Tibial nerve (tissue), 3 donors: ENCODE measurements around the gene MRPS26.

Source experiments
- POLR2A ChIP-seq, 2 donors: fragments of 450-650 bp; IDR thresholded peaks; one replicate each; pipeline ENCODE4 v1.6.1; 2017; ENCODE audit warnings: antibody characterized with exemption in 2 of 2, mild to moderate bottlenecking in 2 of 2, moderate library complexity in 2 of 2
- TF ChIP-seq, protein P1 (sequence below), 5 experiments: fragments of 200-600 bp in 3 of 5; fragments of 450-650 bp in 2 of 5; sonication (generic) in 3 of 5; IDR thresholded peaks; one replicate each; pipeline ENCODE4 v1.5.1; 2016 to 2019; ENCODE audit warnings: antibody characterized with exemption in 5 of 5, mild to moderate bottlenecking in 3 of 5, moderate library complexity in 2 of 5

DNA sequence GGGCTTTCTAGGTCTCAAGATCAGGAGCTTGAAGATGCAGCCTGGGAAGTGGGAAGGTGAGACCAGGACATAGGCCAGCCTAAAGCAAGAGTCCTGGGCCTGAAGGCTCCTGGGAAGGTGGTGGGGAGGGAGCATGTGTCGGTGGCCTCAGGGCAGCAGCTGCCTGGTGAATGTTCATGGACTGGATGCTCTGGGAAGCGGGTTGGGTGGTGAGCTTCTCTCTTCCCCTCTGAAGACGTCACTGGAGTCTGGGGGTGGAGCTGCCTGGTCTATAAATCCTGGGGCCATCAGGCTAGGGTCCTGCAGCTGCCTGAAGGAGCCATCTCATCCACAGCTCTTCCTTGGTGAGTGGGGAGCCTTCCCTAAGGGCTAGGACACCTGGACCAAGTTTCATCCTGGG, 2.5 kb upstream of the MRPS26 start, which contains the start of gene GNRH2:
- TF ChIP-seq, protein P1, sequence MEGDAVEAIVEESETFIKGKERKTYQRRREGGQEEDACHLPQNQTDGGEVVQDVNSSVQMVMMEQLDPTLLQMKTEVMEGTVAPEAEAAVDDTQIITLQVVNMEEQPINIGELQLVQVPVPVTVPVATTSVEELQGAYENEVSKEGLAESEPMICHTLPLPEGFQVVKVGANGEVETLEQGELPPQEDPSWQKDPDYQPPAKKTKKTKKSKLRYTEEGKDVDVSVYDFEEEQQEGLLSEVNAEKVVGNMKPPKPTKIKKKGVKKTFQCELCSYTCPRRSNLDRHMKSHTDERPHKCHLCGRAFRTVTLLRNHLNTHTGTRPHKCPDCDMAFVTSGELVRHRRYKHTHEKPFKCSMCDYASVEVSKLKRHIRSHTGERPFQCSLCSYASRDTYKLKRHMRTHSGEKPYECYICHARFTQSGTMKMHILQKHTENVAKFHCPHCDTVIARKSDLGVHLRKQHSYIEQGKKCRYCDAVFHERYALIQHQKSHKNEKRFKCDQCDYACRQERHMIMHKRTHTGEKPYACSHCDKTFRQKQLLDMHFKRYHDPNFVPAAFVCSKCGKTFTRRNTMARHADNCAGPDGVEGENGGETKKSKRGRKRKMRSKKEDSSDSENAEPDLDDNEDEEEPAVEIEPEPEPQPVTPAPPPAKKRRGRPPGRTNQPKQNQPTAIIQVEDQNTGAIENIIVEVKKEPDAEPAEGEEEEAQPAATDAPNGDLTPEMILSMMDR (IDR thresholded peaks at IDR 0.05): no peak
- no peak for TF ChIP-seq POLR2A (IDR thresholded peaks at IDR 0.05)
